Activated T-cell treated with anti-CD3 and anti-CD28 coated beads, Interleukin-2, amount 50 U/mL, for 72 hours (primary cell): Measurements from ENCODE around the gene CASZ1. TPM values are rescaled to one million over a fixed set of nuclear protein-coding genes. Genes with fewer than 3 reads are reported as not detected.

ENCODE experiments used
- ATAC-seq, 2 donors: fragments of 150-1000 bp; cut with Tn5 transposase; replicated peaks in 1 of 2; 2 replicates each; pipeline ENCODE4 v1.10.0; 2021; ENCODE audit warnings: moderate library complexity in 2 of 2, mild to moderate bottlenecking in 1 of 2
- DNase-seq, 2 donors: peaks; one replicate each; pipeline ENCODE4 v3.0.0; 2021 to 2022; ENCODE audit warnings: mixed read lengths in 1 of 2
- H3K27ac Mint-ChIP-seq: one replicate; pipeline ENCODE4 v1.8.0; 2022; ENCODE audit warnings: mild to moderate bottlenecking, moderate library complexity, mixed read lengths
- H3K27me3 Mint-ChIP-seq: one replicate; pipeline ENCODE4 v1.8.0; 2022; ENCODE audit warnings: low read depth, mixed read lengths
- H3K36me3 Mint-ChIP-seq, 2 donors: one replicate each; pipeline ENCODE4 v1.8.0; 2022; ENCODE audit warnings: mixed read lengths in 2 of 2, mild to moderate bottlenecking in 1 of 2; ENCODE audit not compliant: insufficient read depth in 2 of 2
- H3K4me1 Mint-ChIP-seq: one replicate; pipeline ENCODE4 v1.8.0; 2022; ENCODE audit warnings: low read depth, mixed read lengths
- H3K4me3 Mint-ChIP-seq, 2 donors: one replicate each; pipeline ENCODE4 v1.8.0; 2022; ENCODE audit warnings: mild to moderate bottlenecking in 2 of 2, mixed read lengths in 2 of 2, moderate library complexity in 2 of 2
- H3K9me3 Mint-ChIP-seq, 2 donors: one replicate each; pipeline ENCODE4 v1.8.0; 2022; ENCODE audit warnings: mixed read lengths in 2 of 2
- total RNA-seq, 2 donors: library from RNA; stranded (reverse); gene quantifications; one replicate each; pipeline ENCODE4 v1.2.3, GENCODE V29; 2022

The CASZ1 gene
- total RNA-seq, 2 donors from 2014 or later, result 14.7 to 15.5 TPM

- Mint-ChIP-seq H3K27me3 (no peaks in the 10 kb centered on the region), H3K4me3 (no peak overlapping the region), H3K27ac (no peak overlapping the region), H3K9me3 (no peaks in the 10 kb centered on the region), H3K4me1 (peaks cover 4% of the 10 kb centered on the region), H3K36me3 (no peaks in the 10 kb centered on the region)
- DNase-seq (no peak), ATAC-seq (no peak)
These were observed 180.3 kb downstream of the CASZ1 start for GRCh38 chr1:10615932-10616671.

GRCh38 chr1:10615332-10615731 lies 181.1 kb downstream of the CASZ1 start:
- DNase-seq, result no peak

GRCh38 chr1:10614377-10615225 lies 181.8 kb downstream of the CASZ1 start:
- H3K4me3 Mint-ChIP-seq, result no peak overlapping the region
- ATAC-seq (no peak), DNase-seq (no peak)
- no peaks in the 10 kb centered on the region for H3K27me3 Mint-ChIP-seq
- no peak overlapping the region for H3K27ac Mint-ChIP-seq
- H3K9me3 Mint-ChIP-seq, result no peaks in the 10 kb centered on the region
- H3K4me1 Mint-ChIP-seq, result peaks cover 4% of the 10 kb centered on the region
- no peaks in the 10 kb centered on the region for H3K36me3 Mint-ChIP-seq

More at GRCh38 chr1:10615332-10615731, 181.1 kb downstream of the CASZ1 start:
- Mint-ChIP-seq H3K4me3 (no peak overlapping the region), H3K4me1 (peaks cover 4% of the 10 kb centered on the region), H3K36me3 (no peaks in the 10 kb centered on the region), H3K27me3 (no peaks in the 10 kb centered on the region), H3K9me3 (no peaks in the 10 kb centered on the region), H3K27ac (no peak overlapping the region)
- ATAC-seq, result no peak

- Mint-ChIP-seq H3K4me3 (no peak overlapping the region), H3K36me3 (no peaks in the 10 kb centered on the region), H3K27ac (no peak overlapping the region), H3K9me3 (no peaks in the 10 kb centered on the region), H3K27me3 (no peaks in the 10 kb centered on the region), H3K4me1 (peaks cover 4% of the 10 kb centered on the region)
- ATAC-seq, result no peak
- DNase-seq, result no peak
These were observed 182.6 kb downstream of the CASZ1 start for GRCh38 chr1:10613861-10614260.

GRCh38 chr1:10613340-10613739 lies 183.1 kb downstream of the CASZ1 start:
- Mint-ChIP-seq H3K4me3 (no peak overlapping the region), H3K36me3 (no peaks in the 10 kb centered on the region), H3K27ac (no peak overlapping the region), H3K4me1 (peaks cover 4% of the 10 kb centered on the region), H3K27me3 (no peaks in the 10 kb centered on the region), H3K9me3 (no peaks in the 10 kb centered on the region)
- ATAC-seq, result no peak
- DNase-seq, result no peak

DNA sequence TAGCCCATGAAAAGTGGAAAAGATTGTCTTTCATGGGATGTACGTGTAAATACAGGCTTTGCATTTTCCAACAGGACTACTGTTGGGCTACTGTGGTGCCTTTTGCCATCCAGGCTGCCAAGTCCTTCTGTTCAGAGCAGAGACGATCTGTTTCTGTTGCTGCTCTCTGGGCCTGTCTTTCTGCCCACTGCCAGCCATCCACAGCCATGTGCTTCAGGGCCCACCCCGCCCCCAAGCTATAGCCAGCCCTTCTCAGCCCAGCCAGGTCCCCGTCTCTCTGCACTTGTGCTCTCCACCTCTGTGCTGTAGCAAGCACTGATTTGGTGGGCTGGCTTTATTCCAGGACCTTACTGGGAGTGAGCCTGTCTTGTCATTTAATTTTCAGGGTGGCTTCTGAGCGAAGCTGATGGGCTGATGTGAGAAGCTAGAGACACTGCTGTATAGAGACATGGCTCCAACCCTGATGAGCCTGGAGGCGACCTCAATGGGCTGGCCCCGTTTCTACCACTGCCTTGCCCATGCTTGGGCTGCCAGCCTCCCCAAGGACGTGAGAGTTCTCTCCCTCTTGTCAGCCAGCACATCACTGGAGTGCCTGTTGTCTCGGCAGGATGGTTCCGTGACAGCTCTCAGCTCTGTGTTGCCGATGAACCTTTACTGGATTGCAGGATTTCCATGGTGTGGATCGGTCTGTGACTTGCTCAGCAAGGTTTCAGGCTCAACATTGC lies 183.8 kb downstream of the CASZ1 start:
- Mint-ChIP-seq H3K4me3 (no peak overlapping the region), H3K9me3 (no peaks in the 10 kb centered on the region), H3K27ac (no peak overlapping the region), H3K4me1 (peaks cover 4% of the 10 kb centered on the region), H3K27me3 (no peaks in the 10 kb centered on the region), H3K36me3 (no peaks in the 10 kb centered on the region)
- no peak for ATAC-seq
- no peak for DNase-seq

DNA sequence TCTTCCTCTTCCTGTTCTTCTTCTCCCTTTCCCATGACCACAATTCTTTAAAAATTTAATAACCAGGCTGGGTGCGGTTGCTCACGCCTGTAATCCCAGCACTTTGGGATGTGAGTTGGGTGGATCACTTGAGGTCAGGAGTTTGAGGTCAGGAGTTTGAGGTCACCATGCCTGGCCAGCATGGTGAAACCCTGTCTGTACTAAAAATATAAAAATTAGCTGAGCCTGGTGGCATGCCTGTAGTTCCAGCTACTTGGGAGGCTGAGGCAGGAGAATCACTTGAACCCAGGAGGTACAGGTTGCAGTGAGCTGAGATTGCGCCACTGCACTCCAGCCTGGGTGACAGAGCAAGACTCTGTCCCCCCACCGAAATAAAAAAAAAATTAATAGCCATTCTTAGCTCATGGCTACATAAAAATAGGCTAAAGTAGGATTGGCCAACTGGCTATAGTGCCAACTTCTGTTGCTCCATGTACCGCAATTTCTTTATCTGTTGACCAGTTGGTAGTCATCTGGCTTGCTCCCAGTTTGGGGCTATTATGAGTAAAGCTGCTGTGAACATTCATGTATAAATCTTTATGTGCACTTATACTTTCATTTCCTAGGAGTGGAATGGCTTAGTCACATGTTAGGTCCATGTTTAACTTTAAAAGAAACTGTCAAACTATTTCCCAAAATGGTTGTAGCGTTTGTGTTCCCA lies 185.4 kb downstream of the CASZ1 start:
- DNase-seq, result no peak
- no peak for ATAC-seq
- Mint-ChIP-seq H3K36me3 (no peaks in the 10 kb centered on the region), H3K4me1 (peaks cover 4% of the 10 kb centered on the region), H3K4me3 (no peak overlapping the region), H3K27me3 (no peaks in the 10 kb centered on the region), H3K9me3 (no peaks in the 10 kb centered on the region), H3K27ac (no peak overlapping the region)

DNA sequence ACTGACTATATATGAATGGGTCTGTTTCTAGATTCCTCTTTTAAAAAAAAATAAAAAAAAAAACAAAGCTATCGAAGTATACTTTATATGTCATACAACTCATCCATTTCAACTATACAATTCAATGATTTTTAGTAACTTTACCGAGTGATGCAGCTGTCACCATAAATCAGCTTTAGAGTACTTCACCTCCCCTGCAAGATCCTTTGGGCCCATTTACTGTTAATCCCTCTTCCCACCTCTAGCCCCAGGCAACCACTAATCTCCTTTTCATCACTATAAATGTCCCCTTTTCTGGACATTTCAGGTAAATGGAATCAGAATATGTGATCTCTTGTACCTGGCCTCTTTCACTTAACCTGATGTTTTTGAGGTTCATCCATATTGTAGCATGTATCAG lies 187.8 kb downstream of the CASZ1 start:
- no peak for ATAC-seq
- H3K4me1 Mint-ChIP-seq, result no peaks in the 10 kb centered on the region
- no peak for DNase-seq
- no peak overlapping the region for H3K4me3 Mint-ChIP-seq
- no peak overlapping the region for H3K27ac Mint-ChIP-seq
- H3K36me3 Mint-ChIP-seq, result peaks cover 0 to 2% of the 10 kb centered on the region in 2 donors
- H3K27me3 Mint-ChIP-seq, result no peaks in the 10 kb centered on the region
- H3K9me3 Mint-ChIP-seq, result no peaks in the 10 kb centered on the region

- H3K27me3 Mint-ChIP-seq, result no peaks in the 10 kb centered on the region
- no peak for ATAC-seq
- DNase-seq, result no peak
- H3K4me3 Mint-ChIP-seq, result no peak overlapping the region
- no peaks in the 10 kb centered on the region for H3K4me1 Mint-ChIP-seq
- H3K9me3 Mint-ChIP-seq, result no peaks in the 10 kb centered on the region
- peaks cover 0 to 2% of the 10 kb centered on the region in 2 donors for H3K36me3 Mint-ChIP-seq
- H3K27ac Mint-ChIP-seq, result no peak overlapping the region
These were observed 189.2 kb downstream of the CASZ1 start for GRCh38 chr1:10607228-10607627.

GRCh38 chr1:10606064-10606463 lies 190.4 kb downstream of the CASZ1 start:
- H3K27me3 Mint-ChIP-seq, result no peaks in the 10 kb centered on the region
- ATAC-seq, result no peak
- H3K4me1 Mint-ChIP-seq, result no peaks in the 10 kb centered on the region
- H3K4me3 Mint-ChIP-seq, result no peak overlapping the region
- H3K27ac Mint-ChIP-seq, result no peak overlapping the region
- H3K9me3 Mint-ChIP-seq, result no peaks in the 10 kb centered on the region
- no peak for DNase-seq
- H3K36me3 Mint-ChIP-seq, result peaks cover 0 to 2% of the 10 kb centered on the region in 2 donors

DNA sequence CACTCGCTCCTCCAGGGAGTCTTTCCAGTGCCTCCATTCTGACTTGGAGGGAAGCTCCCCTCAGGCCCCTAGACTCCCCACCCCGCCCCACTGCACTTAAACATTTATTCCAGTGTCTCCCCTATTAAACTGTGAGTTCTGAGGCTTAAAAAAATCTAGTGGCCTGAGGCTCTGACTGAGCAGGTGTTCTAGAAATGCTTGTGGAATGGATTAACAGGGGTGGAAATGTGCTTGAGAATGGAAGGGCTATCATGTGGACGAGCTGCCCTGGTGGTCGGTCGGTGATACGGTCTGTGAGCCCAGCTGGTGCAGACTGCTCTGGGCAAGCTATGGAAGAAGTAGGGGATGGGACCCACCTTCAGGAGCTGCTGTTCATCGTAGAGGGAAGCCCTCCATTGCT lies 191.5 kb downstream of the CASZ1 start:
- no peaks in the 10 kb centered on the region for H3K9me3 Mint-ChIP-seq
- no peak overlapping the region for H3K27ac Mint-ChIP-seq
- no peaks in the 10 kb centered on the region for H3K4me1 Mint-ChIP-seq
- ATAC-seq, result no peak
- no peak overlapping the region for H3K4me3 Mint-ChIP-seq
- no peak for DNase-seq
- peaks cover 0 to 2% of the 10 kb centered on the region in 2 donors for H3K36me3 Mint-ChIP-seq
- no peaks in the 10 kb centered on the region for H3K27me3 Mint-ChIP-seq

DNA sequence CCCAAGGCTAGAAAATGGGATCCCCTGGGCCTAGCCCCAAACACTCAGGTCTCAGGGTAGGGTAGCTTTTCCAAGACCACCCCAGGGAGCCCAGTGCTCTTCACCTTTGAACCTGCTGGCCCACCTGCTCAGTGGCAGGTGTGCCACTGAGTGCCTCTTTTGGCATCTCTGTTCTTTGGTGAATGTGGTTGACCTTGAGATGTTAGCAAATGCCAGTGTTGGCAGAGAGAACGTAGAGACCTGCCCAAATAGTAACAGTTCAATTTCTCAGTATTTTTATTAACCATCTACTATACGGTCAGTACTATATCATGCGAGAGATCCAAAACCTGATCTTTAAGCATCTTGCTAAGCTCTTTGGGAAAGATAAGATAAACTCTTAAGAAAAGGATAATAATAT lies 193.5 kb downstream of the CASZ1 start:
- Mint-ChIP-seq H3K9me3 (no peaks in the 10 kb centered on the region), H3K4me3 (no peak overlapping the region), H3K27ac (no peak overlapping the region), H3K4me1 (no peaks in the 10 kb centered on the region), H3K27me3 (no peaks in the 10 kb centered on the region), H3K36me3 (peaks cover 0 to 2% of the 10 kb centered on the region in 2 donors)
- ATAC-seq (no peak), DNase-seq (no peak)
